HFF-Myc (cell line): ENCODE data around the gene RAPGEF3.

ENCODE experiments used
- DNase-seq: peaks from one replicate; pipeline ENCODE4 v3.0.0-alpha.2; 2011; ENCODE audit warnings: low read depth; ENCODE audit errors: extremely low read depth
- H3K4me3 ChIP-seq: replicated peaks from 2 replicates; pipeline ENCODE4 v1.5.1; 2011; ENCODE audit warnings: low read depth, mild to moderate bottlenecking, control low read depth, low read length
- CTCF ChIP-seq: IDR thresholded peaks from 2 replicates; pipeline ENCODE4 v1.5.1; 2012; ENCODE audit warnings: mild to moderate bottlenecking, low read depth, low read length, control low read depth; ENCODE audit errors: missing control alignments

Gene RAPGEF3

DNA sequence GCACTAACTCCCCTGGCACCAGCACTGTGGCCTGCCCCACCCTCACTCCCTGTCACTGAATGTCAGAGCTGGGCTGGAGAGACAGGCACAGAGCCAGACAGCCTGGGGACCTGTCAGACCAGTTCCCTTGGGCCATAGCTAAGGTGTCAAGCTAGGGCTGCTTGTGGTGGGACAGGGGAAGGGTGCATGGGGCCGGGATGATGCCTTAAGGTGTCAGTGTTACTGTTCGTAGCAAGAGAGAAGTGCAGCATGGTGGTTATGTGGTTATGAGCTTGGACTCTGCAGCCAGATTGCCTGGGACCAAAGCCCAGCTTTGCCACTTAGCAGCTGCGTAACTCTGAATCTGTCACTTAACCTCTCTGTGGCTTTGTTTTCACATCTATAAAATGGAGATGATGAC lies 3.8 kb downstream of the RAPGEF3 start:
- no peak for TF ChIP-seq CTCF
- H3K4me3 ChIP-seq: no peak overlapping the region
- DNase-seq: no peak

GRCh38 chr12:47754126-47754525 lies 4.6 kb downstream of the RAPGEF3 start:
- TF ChIP-seq CTCF: no peak
- no peak overlapping the region for H3K4me3 ChIP-seq
- no peak for DNase-seq

GRCh38 chr12:47753021-47754001 lies 5.4 kb downstream of the RAPGEF3 start:
- no peak for TF ChIP-seq CTCF
- DNase-seq: no peak
- no peak overlapping the region for H3K4me3 ChIP-seq

DNA sequence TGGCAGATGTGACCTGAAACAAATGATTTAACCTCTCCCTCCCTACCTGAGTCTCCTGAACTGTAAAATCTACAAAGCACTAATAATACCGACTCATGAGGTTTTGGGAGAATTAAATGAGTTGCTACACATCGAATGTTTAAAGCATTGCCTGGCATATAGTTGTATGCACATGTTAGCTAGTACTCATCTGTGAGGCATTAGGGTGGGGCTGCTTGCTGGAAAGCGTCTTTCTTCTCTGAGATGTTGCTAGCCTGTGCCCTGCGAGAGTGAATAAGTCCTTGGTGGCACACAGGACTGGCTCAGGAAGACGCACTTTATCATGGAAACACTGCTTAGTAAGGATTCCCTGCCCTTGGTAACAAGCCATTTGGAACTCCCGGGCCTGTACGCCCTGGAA lies 6.1 kb downstream of the RAPGEF3 start:
- no peak overlapping the region for H3K4me3 ChIP-seq
- no peak for DNase-seq
- no peak for TF ChIP-seq CTCF

DNA sequence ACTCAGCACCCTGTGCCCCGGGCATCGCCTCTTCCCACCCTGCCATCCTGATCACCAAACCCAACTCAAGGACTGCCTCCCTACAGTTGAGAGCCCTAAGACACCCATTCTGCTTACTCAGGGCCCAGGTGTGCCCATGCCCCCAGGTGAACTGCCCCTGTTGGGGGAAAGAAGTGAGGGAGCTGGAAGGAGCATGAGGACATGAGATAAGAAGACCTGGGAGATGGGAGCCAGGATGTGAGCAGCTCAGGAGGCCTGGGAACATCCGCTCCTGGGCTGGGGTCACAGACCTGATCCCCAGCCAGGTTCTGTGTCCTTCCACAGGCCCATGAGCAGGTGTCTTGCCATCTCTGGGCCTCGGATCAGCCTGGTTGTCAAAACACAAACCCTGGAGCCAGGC lies 6.6 kb downstream of the RAPGEF3 start:
- H3K4me3 ChIP-seq: no peak overlapping the region
- TF ChIP-seq CTCF: no peak
- DNase-seq: no peak

DNA sequence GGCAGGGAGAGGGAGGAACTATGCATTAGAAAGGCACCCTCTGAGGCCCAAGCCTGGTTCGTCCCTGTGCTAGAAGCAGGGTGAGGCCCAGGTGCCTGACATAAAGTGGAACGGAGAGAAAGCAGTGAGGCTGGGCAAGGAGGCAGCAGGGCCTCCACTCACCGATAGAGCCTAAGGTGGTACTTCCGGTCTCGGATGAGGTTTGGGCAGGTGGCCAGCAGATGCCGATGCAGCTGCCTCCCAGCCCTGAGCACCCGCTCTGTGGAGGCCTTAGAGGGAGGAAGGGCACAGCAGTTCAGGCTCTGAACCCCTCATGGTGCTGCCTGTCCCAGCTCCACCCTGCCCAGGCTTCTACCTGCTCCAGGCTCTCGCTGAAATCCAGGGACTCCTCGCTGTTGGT lies 7.1 kb downstream of the RAPGEF3 start:
- DNase-seq: no peak
- H3K4me3 ChIP-seq: no peak overlapping the region
- no peak for TF ChIP-seq CTCF

DNA sequence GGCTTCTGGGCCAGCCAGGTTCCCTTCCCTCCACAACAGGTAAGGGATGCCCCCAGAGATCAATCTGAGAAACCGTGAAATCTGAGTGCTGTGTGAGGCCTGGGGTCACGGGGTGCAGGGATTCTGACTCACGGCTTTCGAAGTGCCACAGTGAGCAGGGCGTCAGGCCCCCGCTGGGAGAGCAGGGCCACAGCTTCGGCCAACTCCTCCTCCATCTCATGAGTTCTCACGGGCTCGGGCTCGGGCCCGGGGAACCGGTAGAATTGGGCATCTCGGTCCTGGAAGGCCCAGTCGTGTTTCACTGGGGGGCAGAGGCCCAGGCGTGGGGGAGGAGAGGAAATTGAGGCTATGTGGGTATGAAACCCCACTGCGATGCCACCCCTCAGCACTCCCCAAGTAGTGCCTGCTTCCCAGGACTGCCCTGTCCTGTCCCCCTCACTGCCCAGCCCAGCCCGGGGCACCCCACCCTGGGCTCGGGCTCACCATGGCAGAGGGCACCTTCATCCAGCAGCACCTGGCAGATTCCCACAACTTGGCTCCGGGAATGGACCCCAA lies 7.7 kb downstream of the RAPGEF3 start:
- no peak overlapping the region for H3K4me3 ChIP-seq
- TF ChIP-seq CTCF: no peak
- DNase-seq: no peak
